Liver (tissue), 9 donors: ENCODE results near the gene OSBPL9. TPM values are rescaled to one million over a fixed set of nuclear protein-coding genes. Genes with fewer than 3 reads are reported as not detected.

Source experiments
- DNase-seq: peaks from one replicate; pipeline ENCODE4 v3.0.0-alpha.2; 2017; ENCODE audit warnings: low spot score
- H3K27ac ChIP-seq, 2 donors: one replicate each; pipeline ENCODE4 v1.7.0; 2013; ENCODE audit warnings: inconsistent platforms in 2 of 2, low read length in 2 of 2, control low read depth in 1 of 2, low read depth in 1 of 2, mild to moderate bottlenecking in 1 of 2
- H3K27me3 ChIP-seq, 4 donors: one replicate each; pipeline versions ENCODE4 v1.6.1 to v1.7.0; 2013; ENCODE audit warnings: low read length in 3 of 4, inconsistent platforms in 1 of 4, mild to moderate bottlenecking in 1 of 4, moderate library complexity in 1 of 4; ENCODE audit not compliant: control insufficient read depth in 4 of 4, insufficient read depth in 4 of 4
- H3K36me3 ChIP-seq, 4 donors: one replicate each; pipeline versions ENCODE4 v1.6.1 to v1.7.0; 2013; ENCODE audit warnings: low read length in 3 of 4, mild to moderate bottlenecking in 3 of 4, low read depth in 1 of 4, moderate library complexity in 1 of 4; ENCODE audit not compliant: control insufficient read depth in 4 of 4, insufficient read depth in 3 of 4
- H3K4me1 ChIP-seq, 4 donors: one replicate each; pipeline versions ENCODE4 v1.6.1 to v1.7.0; 2013; ENCODE audit warnings: low read length in 3 of 4, mild to moderate bottlenecking in 3 of 4, moderate library complexity in 1 of 4; ENCODE audit not compliant: control insufficient read depth in 4 of 4, insufficient read depth in 4 of 4
- H3K4me3 ChIP-seq, 3 donors: one replicate each; pipeline versions ENCODE4 v1.6.1 to v1.7.0; 2013; ENCODE audit warnings: low read length in 3 of 3, control low read depth in 1 of 3, low read depth in 1 of 3, mild to moderate bottlenecking in 1 of 3
- H3K9ac ChIP-seq, 2 donors: one replicate each; pipeline ENCODE4 v1.7.0; 2013; ENCODE audit warnings: low read length in 2 of 2, mild to moderate bottlenecking in 2 of 2, moderate library complexity in 2 of 2, control low read depth in 1 of 2, low read depth in 1 of 2
- H3K9me3 ChIP-seq, 4 donors: one replicate each; pipeline versions ENCODE4 v1.6.1 to v1.7.0; 2013; ENCODE audit warnings: low read length in 3 of 4; ENCODE audit not compliant: control insufficient read depth in 4 of 4
- EGR1 ChIP-seq, 2 donors: IDR thresholded peaks; 2 replicates each; pipeline ENCODE4 v1.6.1; 2016 to 2018; ENCODE audit warnings: antibody characterized with exemption in 2 of 2, low read depth in 2 of 2
- FOXA1 ChIP-seq: IDR thresholded peaks from 2 replicates; pipeline ENCODE4 v1.6.1; 2016; ENCODE audit warnings: antibody characterized with exemption
- FOXA2 ChIP-seq: IDR thresholded peaks from 2 replicates; pipeline ENCODE4 v1.6.1; 2016; ENCODE audit warnings: antibody characterized with exemption
- GABPA ChIP-seq, 2 donors: IDR thresholded peaks in 1 of 2; conservative IDR thresholded peaks in 1 of 2; 2 replicates each; pipeline ENCODE4 v1.6.1; 2016; ENCODE audit warnings: antibody characterized with exemption in 2 of 2, mild to moderate bottlenecking in 1 of 2, moderate library complexity in 1 of 2
- HNF4A ChIP-seq, 2 donors: conservative IDR thresholded peaks; 2 replicates each; pipeline ENCODE4 v1.6.1; 2016; ENCODE audit warnings: antibody characterized with exemption in 2 of 2, mild to moderate bottlenecking in 2 of 2
- HNF4G ChIP-seq: IDR thresholded peaks from 2 replicates; pipeline ENCODE4 v1.6.1; 2016; ENCODE audit warnings: antibody characterized with exemption
- NR2F2 ChIP-seq: IDR thresholded peaks from 2 replicates; pipeline ENCODE4 v1.6.1; 2016; ENCODE audit warnings: antibody characterized with exemption
- RAD21 ChIP-seq, 2 donors: IDR thresholded peaks; 2 replicates each; pipeline ENCODE4 v1.6.1; 2016; ENCODE audit warnings: antibody characterized with exemption in 2 of 2, mild to moderate bottlenecking in 2 of 2
- RXRA ChIP-seq, 2 donors: IDR thresholded peaks; 2 replicates each; pipeline ENCODE4 v1.6.1; 2017 to 2018; ENCODE audit warnings: antibody characterized with exemption in 2 of 2, mild to moderate bottlenecking in 1 of 2
- YY1 ChIP-seq: IDR thresholded peaks from 2 replicates; pipeline ENCODE4 v1.6.1; 2016; ENCODE audit warnings: antibody characterized with exemption, mild to moderate bottlenecking
- WGBS: extraction: QIAGEN DNeasy Blood & Tissue Kit; methylation state at CpG from one replicate; pipeline ENCODE4 v1.1.7; 2013; 5-methylcytosine and 5-hydroxymethylcytosine counted together
- polyA plus RNA-seq, 2 donors: library from polyadenylated mRNA; stranded (reverse) in 1 of 2; unstranded in 1 of 2; fragments of 200-250 nt in 1 of 2; fragments of >200 nt in 1 of 2; fragmentation: Nextera tagmentation in 1 of 2; extraction: Ambion mirVana in 1 of 2; gene quantifications; one replicate each; pipeline versions ENCODE4 v1.2.1 to v1.2.3, GENCODE V29; 2013 to 2015
- total RNA-seq, 2 donors: library from RNA; depleted of rRNA; stranded (reverse); fragments of >200 nt; gene quantifications; one replicate each; pipeline ENCODE4 v1.2.3, GENCODE V29; 2014
- TF ChIP-seq, protein P1 (sequence below): IDR thresholded peaks from 2 replicates; pipeline ENCODE4 v1.6.1; 2016; ENCODE audit warnings: antibody characterized with exemption, mild to moderate bottlenecking
- TF ChIP-seq, protein P2 (sequence below): IDR thresholded peaks from 2 replicates; pipeline ENCODE4 v1.6.1; 2016; ENCODE audit warnings: antibody characterized with exemption
- TF ChIP-seq, protein P3 (sequence below): IDR thresholded peaks from 2 replicates; pipeline ENCODE4 v1.6.1; 2016; ENCODE audit warnings: antibody characterized with exemption
- TF ChIP-seq, protein P4 (sequence below): fragments of 150-350 bp; IDR thresholded peaks from 2 replicates; pipeline ENCODE4 v1.5.1; 2017; ENCODE audit warnings: improper control_type of control experiment, low read depth, low read length; ENCODE audit not compliant: missing input control
- donor health status: healthy.
- donor health status: healthy.
- donor health status: healthy.
- donor health status: healthy.
- donor health status: healthy.

Gene OSBPL9
- total and polyA plus RNA-seq, 4 donors = 52.1 to 129 (median 60.4) TPM

DNA sequence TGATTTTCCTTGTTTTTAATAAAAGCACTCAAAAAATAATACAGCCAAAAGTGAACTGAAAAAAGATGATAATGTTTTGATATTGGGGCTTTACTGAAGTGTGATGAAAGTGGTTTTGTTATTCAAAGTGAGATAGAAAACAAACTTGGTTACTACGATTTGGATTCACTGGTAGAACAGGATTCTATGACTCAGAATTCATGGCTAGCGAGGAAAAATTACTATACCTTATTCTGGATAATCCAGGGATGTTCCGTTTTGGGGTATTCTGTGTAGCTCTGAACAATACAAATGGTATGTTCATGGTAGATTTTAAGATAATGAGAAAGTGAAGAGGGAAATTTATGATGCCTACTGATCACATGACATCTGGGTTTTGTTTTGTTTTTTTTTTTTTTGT, 144.0 kb downstream of the OSBPL9 start:
- H3K27me3 ChIP-seq = no peaks in the 10 kb centered on the region
- WGBS = 93% methylated on average over 3 of the region's 3 CpGs
- H3K4me3 ChIP-seq = no peak overlapping the region
- TF ChIP-seq, protein P1, sequence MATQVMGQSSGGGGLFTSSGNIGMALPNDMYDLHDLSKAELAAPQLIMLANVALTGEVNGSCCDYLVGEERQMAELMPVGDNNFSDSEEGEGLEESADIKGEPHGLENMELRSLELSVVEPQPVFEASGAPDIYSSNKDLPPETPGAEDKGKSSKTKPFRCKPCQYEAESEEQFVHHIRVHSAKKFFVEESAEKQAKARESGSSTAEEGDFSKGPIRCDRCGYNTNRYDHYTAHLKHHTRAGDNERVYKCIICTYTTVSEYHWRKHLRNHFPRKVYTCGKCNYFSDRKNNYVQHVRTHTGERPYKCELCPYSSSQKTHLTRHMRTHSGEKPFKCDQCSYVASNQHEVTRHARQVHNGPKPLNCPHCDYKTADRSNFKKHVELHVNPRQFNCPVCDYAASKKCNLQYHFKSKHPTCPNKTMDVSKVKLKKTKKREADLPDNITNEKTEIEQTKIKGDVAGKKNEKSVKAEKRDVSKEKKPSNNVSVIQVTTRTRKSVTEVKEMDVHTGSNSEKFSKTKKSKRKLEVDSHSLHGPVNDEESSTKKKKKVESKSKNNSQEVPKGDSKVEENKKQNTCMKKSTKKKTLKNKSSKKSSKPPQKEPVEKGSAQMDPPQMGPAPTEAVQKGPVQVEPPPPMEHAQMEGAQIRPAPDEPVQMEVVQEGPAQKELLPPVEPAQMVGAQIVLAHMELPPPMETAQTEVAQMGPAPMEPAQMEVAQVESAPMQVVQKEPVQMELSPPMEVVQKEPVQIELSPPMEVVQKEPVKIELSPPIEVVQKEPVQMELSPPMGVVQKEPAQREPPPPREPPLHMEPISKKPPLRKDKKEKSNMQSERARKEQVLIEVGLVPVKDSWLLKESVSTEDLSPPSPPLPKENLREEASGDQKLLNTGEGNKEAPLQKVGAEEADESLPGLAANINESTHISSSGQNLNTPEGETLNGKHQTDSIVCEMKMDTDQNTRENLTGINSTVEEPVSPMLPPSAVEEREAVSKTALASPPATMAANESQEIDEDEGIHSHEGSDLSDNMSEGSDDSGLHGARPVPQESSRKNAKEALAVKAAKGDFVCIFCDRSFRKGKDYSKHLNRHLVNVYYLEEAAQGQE = no peak
- TF ChIP-seq EGR1 (IDR thresholded peaks at IDR 0.05; ENCODE audit: low read depth in 2 of 2) = no peak
- TF ChIP-seq FOXA2 = no peak
- TF ChIP-seq, protein P2, sequence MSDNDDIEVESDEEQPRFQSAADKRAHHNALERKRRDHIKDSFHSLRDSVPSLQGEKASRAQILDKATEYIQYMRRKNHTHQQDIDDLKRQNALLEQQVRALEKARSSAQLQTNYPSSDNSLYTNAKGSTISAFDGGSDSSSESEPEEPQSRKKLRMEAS = no peak
- TF ChIP-seq, protein P3, sequence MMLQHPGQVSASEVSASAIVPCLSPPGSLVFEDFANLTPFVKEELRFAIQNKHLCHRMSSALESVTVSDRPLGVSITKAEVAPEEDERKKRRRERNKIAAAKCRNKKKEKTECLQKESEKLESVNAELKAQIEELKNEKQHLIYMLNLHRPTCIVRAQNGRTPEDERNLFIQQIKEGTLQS = no peak
- no peak overlapping the region for H3K9ac ChIP-seq
- no peaks in the 10 kb centered on the region for H3K4me1 ChIP-seq
- no peak overlapping the region for H3K27ac ChIP-seq
- DNase-seq = no peak
- peaks cover 0 to 28% (median 10%) of the 10 kb centered on the region in 4 donors for H3K36me3 ChIP-seq
- H3K9me3 ChIP-seq = no peaks in the 10 kb centered on the region

DNA sequence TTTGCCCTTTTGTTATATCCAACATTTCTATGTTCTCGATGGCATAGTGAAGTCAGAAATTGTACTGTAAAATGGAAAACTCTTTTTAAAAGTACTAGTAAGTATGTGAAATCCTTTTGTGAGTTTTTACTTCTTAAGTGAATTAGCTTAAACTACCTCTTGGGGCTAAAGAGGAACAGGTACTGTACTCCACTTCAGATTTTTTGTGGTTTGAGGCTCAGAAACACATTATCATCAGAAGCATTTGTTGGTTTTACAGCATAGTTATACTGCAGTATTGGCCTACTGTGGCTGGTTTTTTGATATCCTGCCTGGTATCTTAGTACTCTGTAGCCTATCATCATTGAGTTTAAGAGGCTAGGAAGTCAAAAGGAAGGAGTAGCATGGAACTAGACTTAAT, 144.5 kb downstream of the OSBPL9 start:
- TF ChIP-seq EGR1 (IDR thresholded peaks at IDR 0.05; ENCODE audit: low read depth in 2 of 2) (no peak), NR2F2 (no peak), RAD21 (IDR thresholded peaks at IDR 0.05) (no peak), YY1 (no peak), HNF4A (conservative IDR thresholded peaks at IDR 0.05) (no peak), GABPA (IDR thresholded peaks at IDR 0.05 in 1 of 2, conservative IDR thresholded peaks at IDR 0.05 in 1 of 2) (no peak)
- TF ChIP-seq, protein P2 = no peak
- TF ChIP-seq, protein P3 = no peak
- 100% methylated on average over 1 of the region's 1 CpG for WGBS
- no peak for DNase-seq

DNA sequence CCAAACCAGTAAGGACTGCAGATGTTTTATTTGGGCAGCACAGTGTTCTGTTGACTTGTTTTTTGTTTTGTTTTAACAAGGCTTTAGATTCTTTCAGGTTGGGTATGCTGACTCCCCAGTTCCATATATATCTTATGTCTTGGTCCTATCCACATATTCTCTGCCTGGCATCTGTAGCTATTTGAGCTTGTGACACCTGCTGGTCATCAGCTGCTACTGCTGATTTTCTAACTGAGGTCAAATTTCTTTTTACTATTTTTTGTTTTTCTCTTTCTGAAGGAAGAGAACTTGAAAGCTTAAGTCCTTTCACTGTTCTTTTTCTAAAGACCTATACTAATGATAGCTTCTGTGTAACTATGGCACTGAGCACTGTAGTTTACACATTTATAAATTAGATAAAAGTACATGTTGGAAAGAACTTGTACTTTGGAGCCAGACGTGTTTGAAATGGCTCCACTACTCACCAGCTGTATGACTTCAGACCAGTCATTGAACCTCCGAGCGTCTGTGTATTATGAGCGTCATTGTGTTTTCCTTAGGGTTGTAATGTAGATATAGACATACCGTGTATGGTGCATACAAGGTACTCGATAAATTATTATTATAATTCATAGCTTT, 152.2 kb downstream of the OSBPL9 start:
- H3K27ac ChIP-seq = peak overlapping the region in 1 of 2 donors; percentile 15
- no peaks in the 10 kb centered on the region for H3K9me3 ChIP-seq
- DNase-seq = no peak
- H3K4me1 ChIP-seq = peaks cover 0 to 9% (median under 1%) of the 10 kb centered on the region in 4 donors
- no peaks in the 10 kb centered on the region for H3K27me3 ChIP-seq
- 34% methylated on average over 6 of the region's 6 CpGs for WGBS
- no peak overlapping the region for H3K4me3 ChIP-seq
- no peak overlapping the region for H3K9ac ChIP-seq
- H3K36me3 ChIP-seq = peaks cover 8 to 35% (median 23%) of the 10 kb centered on the region in 4 donors
- TF ChIP-seq, protein P4, sequence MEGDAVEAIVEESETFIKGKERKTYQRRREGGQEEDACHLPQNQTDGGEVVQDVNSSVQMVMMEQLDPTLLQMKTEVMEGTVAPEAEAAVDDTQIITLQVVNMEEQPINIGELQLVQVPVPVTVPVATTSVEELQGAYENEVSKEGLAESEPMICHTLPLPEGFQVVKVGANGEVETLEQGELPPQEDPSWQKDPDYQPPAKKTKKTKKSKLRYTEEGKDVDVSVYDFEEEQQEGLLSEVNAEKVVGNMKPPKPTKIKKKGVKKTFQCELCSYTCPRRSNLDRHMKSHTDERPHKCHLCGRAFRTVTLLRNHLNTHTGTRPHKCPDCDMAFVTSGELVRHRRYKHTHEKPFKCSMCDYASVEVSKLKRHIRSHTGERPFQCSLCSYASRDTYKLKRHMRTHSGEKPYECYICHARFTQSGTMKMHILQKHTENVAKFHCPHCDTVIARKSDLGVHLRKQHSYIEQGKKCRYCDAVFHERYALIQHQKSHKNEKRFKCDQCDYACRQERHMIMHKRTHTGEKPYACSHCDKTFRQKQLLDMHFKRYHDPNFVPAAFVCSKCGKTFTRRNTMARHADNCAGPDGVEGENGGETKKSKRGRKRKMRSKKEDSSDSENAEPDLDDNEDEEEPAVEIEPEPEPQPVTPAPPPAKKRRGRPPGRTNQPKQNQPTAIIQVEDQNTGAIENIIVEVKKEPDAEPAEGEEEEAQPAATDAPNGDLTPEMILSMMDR = peak; percentile 80
- TF ChIP-seq FOXA1 (no peak), RXRA (IDR thresholded peaks at IDR 0.05) (peak; percentile 62 to 63), HNF4A (conservative IDR thresholded peaks at IDR 0.05) (peak; percentile 86 to 87), RAD21 (IDR thresholded peaks at IDR 0.05) (peak; percentile 90 to 92), GABPA (IDR thresholded peaks at IDR 0.05 in 1 of 2, conservative IDR thresholded peaks at IDR 0.05 in 1 of 2) (no peak), EGR1 (IDR thresholded peaks at IDR 0.05; ENCODE audit: low read depth in 2 of 2) (no peak), HNF4G (no peak)
- TF ChIP-seq, protein P1 = peak; percentile 29

More for the DNA sequence above, 144.5 kb downstream of the OSBPL9 start:
- Histone ChIP-seq H3K4me1 (no peaks in the 10 kb centered on the region), H3K9me3 (no peaks in the 10 kb centered on the region), H3K9ac (no peak overlapping the region), H3K36me3 (peaks cover 0 to 29% (median 13%) of the 10 kb centered on the region in 4 donors), H3K27me3 (no peaks in the 10 kb centered on the region), H3K27ac (no peak overlapping the region), H3K4me3 (no peak overlapping the region)
